Stomach (tissue), 4 donors: ENCODE data around the gene TBXAS1.

Source experiments
- POLR2A ChIP-seq, 4 donors: fragments of 450-650 bp; IDR thresholded peaks; one replicate each; pipeline ENCODE4 v1.6.1; 2016; ENCODE audit warnings: antibody characterized with exemption in 4 of 4, control low read depth in 2 of 4, mild to moderate bottlenecking in 1 of 4, moderate library complexity in 1 of 4
- TF ChIP-seq, protein P1 (sequence below), 7 experiments: fragments of 450-650 bp in 4 of 7; fragments of 200-600 bp in 3 of 7; sonication (generic) in 3 of 7; IDR thresholded peaks; one replicate each; pipeline ENCODE4 v1.5.1; 2016 to 2019; ENCODE audit warnings: antibody characterized with exemption in 7 of 7, control low read depth in 2 of 7, mild to moderate bottlenecking in 1 of 7

DNA sequence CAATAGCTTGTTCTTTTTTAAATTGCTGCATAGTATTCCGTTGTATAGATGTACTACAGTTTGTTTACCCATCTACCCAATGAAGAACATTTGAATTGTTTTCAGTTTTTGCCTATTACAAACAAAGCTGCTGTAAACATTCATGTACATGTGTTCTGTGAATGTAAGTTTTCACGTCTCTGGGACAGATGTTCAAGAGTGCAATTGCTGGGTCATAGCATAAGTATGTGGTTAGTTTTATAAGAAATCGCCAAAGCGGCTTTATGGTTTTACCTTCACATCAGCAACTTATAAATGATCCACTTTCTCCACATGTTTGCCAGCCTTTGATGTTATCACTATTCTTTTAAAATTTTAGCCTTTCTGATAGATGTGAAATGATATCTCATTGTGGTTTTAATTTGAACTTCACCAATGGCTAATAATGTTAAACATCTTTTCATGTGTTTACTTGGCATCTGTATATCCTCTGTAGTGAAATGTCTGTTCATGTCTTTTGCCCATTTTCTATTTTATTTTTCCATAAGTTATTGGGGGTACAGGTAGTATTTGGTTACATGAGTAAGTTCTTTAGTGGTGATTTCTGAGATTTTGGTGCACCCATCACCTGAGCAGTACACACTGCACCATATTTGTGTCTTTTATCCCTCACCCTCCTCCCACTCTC, 73.5 kb downstream of the TBXAS1 start:
- TF ChIP-seq, protein P1, sequence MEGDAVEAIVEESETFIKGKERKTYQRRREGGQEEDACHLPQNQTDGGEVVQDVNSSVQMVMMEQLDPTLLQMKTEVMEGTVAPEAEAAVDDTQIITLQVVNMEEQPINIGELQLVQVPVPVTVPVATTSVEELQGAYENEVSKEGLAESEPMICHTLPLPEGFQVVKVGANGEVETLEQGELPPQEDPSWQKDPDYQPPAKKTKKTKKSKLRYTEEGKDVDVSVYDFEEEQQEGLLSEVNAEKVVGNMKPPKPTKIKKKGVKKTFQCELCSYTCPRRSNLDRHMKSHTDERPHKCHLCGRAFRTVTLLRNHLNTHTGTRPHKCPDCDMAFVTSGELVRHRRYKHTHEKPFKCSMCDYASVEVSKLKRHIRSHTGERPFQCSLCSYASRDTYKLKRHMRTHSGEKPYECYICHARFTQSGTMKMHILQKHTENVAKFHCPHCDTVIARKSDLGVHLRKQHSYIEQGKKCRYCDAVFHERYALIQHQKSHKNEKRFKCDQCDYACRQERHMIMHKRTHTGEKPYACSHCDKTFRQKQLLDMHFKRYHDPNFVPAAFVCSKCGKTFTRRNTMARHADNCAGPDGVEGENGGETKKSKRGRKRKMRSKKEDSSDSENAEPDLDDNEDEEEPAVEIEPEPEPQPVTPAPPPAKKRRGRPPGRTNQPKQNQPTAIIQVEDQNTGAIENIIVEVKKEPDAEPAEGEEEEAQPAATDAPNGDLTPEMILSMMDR (IDR thresholded peaks at IDR 0.05) = no peak
- no peak for TF ChIP-seq POLR2A (IDR thresholded peaks at IDR 0.05)
